HepG2 (cell line): ENCODE data around the gene CGREF1. TPM values are rescaled to one million over a fixed set of nuclear protein-coding genes. Genes with fewer than 3 reads are reported as not detected.
A peak's percentile ranks its signal among the peaks of the same experiment; 100 is the strongest.

Experiments used
- ATAC-seq: fragments of 200-7000 bp; cut with Tn5 transposase; 3 replicates; pipeline ENCODE4 v1.9.1; 2020; ENCODE audit warnings: mild to moderate bottlenecking, moderate library complexity
- BruUV-seq: library from RNA; stranded (reverse); fragments of 400-500 nt; replicated peaks from 2 replicates; lab custom pipeline; 2021; lab: Mats Ljungman, UMichigan
- CTCF ChIA-PET: fragments of 300-600 bp; formaldehyde crosslinking; extraction: SDS; loops from one replicate; lab custom pipeline; 2021; ENCODE audit warnings: low total read pairs, inconsistent platforms, low intra/inter-chr PET ratio; lab: Yijun Ruan, JAX
- POLR2A ChIA-PET: fragments of 350-600 bp; sonication (Branson Sonifier 250); formaldehyde crosslinking; loops from one replicate; lab custom pipeline; 2020; ENCODE audit warnings: antibody characterized with exemption, inconsistent platforms; lab: Yijun Ruan, JAX
- DNase-seq: peaks from one replicate; pipeline ENCODE4 v3.0.0-alpha.2; 2015; ENCODE audit warnings: low spot score
- FAIRE-seq: peaks from 3 replicates; lab custom pipeline; 2011; peaks lifted over from hg19 to GRCh38; lab: Jason Lieb, UNC
- H2AFZ ChIP-seq: one replicate; pipeline ENCODE4 v1.6.1; 2011; ENCODE audit warnings: low read length, inconsistent platforms
- H3K27ac ChIP-seq: fragments of 300-600 bp; 3 replicates; pipeline ENCODE4 v1.8.0; 2011; ENCODE audit warnings: mixed run types, mild to moderate bottlenecking, mixed read lengths, low read length, inconsistent platforms; ENCODE audit not compliant: insufficient read depth; ENCODE audit errors: extremely low read length
- H3K27me3 ChIP-seq, 2 experiments: fragments of 200-600 bp in 1 of 2; 2 replicates in 1 of 2; 3 replicates in 1 of 2; pipeline versions ENCODE4 v1.6.0 to v1.8.0; 2011; ENCODE audit warnings: low read length in 2 of 2, mild to moderate bottlenecking in 2 of 2, moderate library complexity in 2 of 2, inconsistent platforms in 1 of 2; ENCODE audit not compliant: insufficient read depth in 2 of 2, control insufficient read depth in 1 of 2
- H3K36me3 ChIP-seq, 2 experiments: fragments of 200-600 bp in 1 of 2; replicated peaks in 1 of 2; 2 replicates in 1 of 2; 3 replicates in 1 of 2; pipeline versions ENCODE4 v1.5.1 to v1.8.0; 2011; ENCODE audit warnings: low read length in 2 of 2, inconsistent platforms in 1 of 2; ENCODE audit not compliant: insufficient read depth in 2 of 2, control insufficient read depth in 1 of 2
- H3K4me1 ChIP-seq: 2 replicates; pipeline ENCODE4 v1.5.1; 2012; ENCODE audit warnings: low read length, inconsistent platforms; ENCODE audit not compliant: insufficient read depth
- H3K4me2 ChIP-seq: 2 replicates; pipeline ENCODE4 v1.6.0; 2011; ENCODE audit warnings: low read depth, low read length, inconsistent platforms
- H3K4me3 ChIP-seq, 3 experiments: fragments of 200-600 bp in 1 of 3; sonication (generic), shearing (Covaris generic) in 1 of 3; replicated peaks in 1 of 3; 2 replicates each; pipeline ENCODE4 v1.5.1; 2011 to 2016; ENCODE audit warnings: low read length in 3 of 3, inconsistent platforms in 2 of 3, low read depth in 2 of 3, mild to moderate bottlenecking in 2 of 3, control low read depth in 1 of 3, mixed read lengths in 1 of 3; ENCODE audit not compliant: insufficient read depth in 1 of 3
- H3K79me2 ChIP-seq: one replicate; pipeline ENCODE4 v1.6.1; 2011; ENCODE audit warnings: low read length, inconsistent platforms; ENCODE audit not compliant: insufficient read depth
- H3K9ac ChIP-seq: 2 replicates; pipeline ENCODE4 v1.6.0; 2011; ENCODE audit warnings: mild to moderate bottlenecking, low read depth, low read length, inconsistent platforms; ENCODE audit not compliant: insufficient read depth
- H3K9me3 ChIP-seq: 2 replicates; pipeline ENCODE4 v1.5.1; 2012; ENCODE audit warnings: mild to moderate bottlenecking, low read length
- H4K20me1 ChIP-seq: 2 replicates; pipeline ENCODE4 v1.6.0; 2011; ENCODE audit warnings: inconsistent platforms, mild to moderate bottlenecking, low read length, moderate library complexity; ENCODE audit not compliant: insufficient read depth
- ARID4A ChIP-seq: sonication (generic); formaldehyde crosslinking; IDR thresholded peaks from 2 replicates; pipeline ENCODE4 v1.5.0; 2020; ENCODE audit warnings: mild to moderate bottlenecking, missing genetic modification reagents, borderline replicate concordance
- HNF1B ChIP-seq: sonication (generic); formaldehyde crosslinking; IDR thresholded peaks from 2 replicates; pipeline ENCODE4 v1.5.1; 2020; ENCODE audit warnings: mild to moderate bottlenecking, moderate library complexity, missing genetic modification reagents
- IRX3 ChIP-seq: sonication (generic); formaldehyde crosslinking; IDR thresholded peaks from 2 replicates; pipeline ENCODE4 v1.8.1; 2023; ENCODE audit warnings: mild to moderate bottlenecking, low read depth, missing genetic modification reagents, borderline replicate concordance
- PAX8 ChIP-seq: sonication (generic); formaldehyde crosslinking; IDR thresholded peaks from 2 replicates; pipeline ENCODE4 v1.8.0; 2022; ENCODE audit warnings: mild to moderate bottlenecking, missing genetic modification reagents, borderline replicate concordance
- RBM22 ChIP-seq: fragments of 200-400 bp; formaldehyde crosslinking; optimal IDR thresholded peaks from 2 replicates; pipeline ENCODE3; 2017; ENCODE audit warnings: mild to moderate bottlenecking, low read length, moderate library complexity
- RFXAP ChIP-seq: sonication (generic); formaldehyde crosslinking; IDR thresholded peaks from 2 replicates; pipeline ENCODE4 v1.4.0; 2020; ENCODE audit warnings: missing genetic modification reagents, borderline replicate concordance
- SOX13 ChIP-seq, 3 experiments: fragments of 450-650 bp in 1 of 3; sonication (generic) in 1 of 3; formaldehyde crosslinking in 1 of 3; IDR thresholded peaks in 2 of 3; conservative IDR thresholded peaks in 1 of 3; 2 replicates each; pipeline versions ENCODE4 v1.5.0 to v1.6.1; 2016 to 2020; ENCODE audit warnings: antibody characterized with exemption in 1 of 3, mild to moderate bottlenecking in 1 of 3, missing compliant biosample characterization in 1 of 3, missing genetic modification reagents in 1 of 3, moderate library complexity in 1 of 3
- STAT6 ChIP-seq: sonication (generic); formaldehyde crosslinking; IDR thresholded peaks from 2 replicates; pipeline ENCODE4 v1.4.0; 2020; ENCODE audit warnings: missing genetic modification reagents, mild to moderate bottlenecking, borderline replicate concordance
- ZFX ChIP-seq: sonication (generic); formaldehyde crosslinking; IDR thresholded peaks from 2 replicates; pipeline ENCODE4 v1.4.0; 2020; ENCODE audit warnings: mild to moderate bottlenecking, low read depth, missing genetic modification reagents, moderate library complexity
- ZFY ChIP-seq: sonication (generic); formaldehyde crosslinking; IDR thresholded peaks from 2 replicates; pipeline ENCODE4 v1.4.0; 2020; ENCODE audit warnings: missing genetic modification reagents
- ZNF451 ChIP-seq: sonication (generic); formaldehyde crosslinking; IDR thresholded peaks from 2 replicates; pipeline ENCODE4 v1.5.0; 2020; ENCODE audit warnings: mild to moderate bottlenecking, missing genetic modification reagents
- WGBS: methylation state at CpG from one replicate; pipeline ENCODE4 v1.1.6; 2017; ENCODE audit warnings: low lambda C conversion rate; 5-methylcytosine and 5-hydroxymethylcytosine counted together
- in situ Hi-C: cut with HindIII; loops from 2 replicates; pipeline ENCODE4 v1.10.0; 2017; ENCODE audit warnings: low pct_unique_long_range_greater_than_20kb; ENCODE audit not compliant: extremely low pct_ligation_motif_present
- intact Hi-C: fragments of 100-400 bp; cut with micrococcal nuclease; formaldehyde crosslinking; loops from one replicate; pipeline ENCODE4 v1.10.0; 2022; ENCODE audit not compliant: unreplicated experiment
- polyA plus RNA-seq, 8 experiments: library from polyadenylated mRNA; depleted of rRNA in 3 of 8; stranded (reverse) in 7 of 8; unstranded in 1 of 8; fragments of >200 nt; fragmentation: Illumina TruSeq in 4 of 8; extraction: Trizol in 4 of 8; gene quantifications; 2 replicates each; pipeline versions ENCODE4 v1.2.1 to v1.2.3, GENCODE V29; 2011 to 2016; ENCODE audit warnings: low read depth in 4 of 8, missing spikeins in 1 of 8, mixed read lengths in 1 of 8; ENCODE audit not compliant: insufficient read depth in 1 of 8
- total RNA-seq, 5 experiments: library from RNA; depleted of rRNA; stranded (reverse); fragments of >200 nt; fragmentation: Illumina TruSeq; extraction: Trizol; gene quantifications; 2 replicates each; pipeline ENCODE4 v1.2.3, GENCODE V29; 2016; ENCODE audit warnings: low read depth in 1 of 5

CGREF1 gene
- total and polyA plus RNA-seq, 2 of the 13 experiments (the other 11 are each of a cell fraction or from before 2014, with no cell fraction given): 13.9 to 23.4 TPM

- TF ChIP-seq HNF1B (0 out of 2 replicates have a peak, but pooled peaks have one; percentile 7), RBM22 (peak; percentile 57)
- TF ChIP-seq, all 625 proteins: peak for 5
Measured at GRCh38 chr2:27130396-27130795, 11.5 kb upstream of the CGREF1 start (continued).

- ChIA-PET POLR2A (interaction anchor here (1.3 kb wide), 1 partner anchor 66 kb away, joined by 3 read pairs; no protein-coding TSS in a partner anchor), CTCF (no interaction called here)
- no peak overlapping the region for H3K9ac ChIP-seq
- no peak overlapping the region for H3K4me3 ChIP-seq
- H4K20me1 ChIP-seq: no peaks in the 10 kb centered on the region; the same call in 1 of the 2 replicates
- no TSS peak for BruUV-seq
- DNase-seq (no peak), ATAC-seq (no peak), FAIRE-seq (no peak)
- H2AFZ ChIP-seq: no peak overlapping the region
- intact Hi-C loops: no loop called here
- H3K27me3 ChIP-seq: peaks cover 0 to 7% of the 10 kb centered on the region in 2 experiments; a peak in 2 of 5 replicates
- no peak overlapping the region for H3K27ac ChIP-seq
- no peak overlapping the region for H3K4me2 ChIP-seq
- no peaks in the 10 kb centered on the region for H3K9me3 ChIP-seq
- H3K79me2 ChIP-seq: peaks cover 16% of the 10 kb centered on the region
- H3K36me3 ChIP-seq: peaks cover 20 to 34% of the 10 kb centered on the region in 2 experiments
- in situ Hi-C loops: no loop called here
- 93% methylated on average over 11 of the region's 11 CpGs for WGBS
- H3K4me1 ChIP-seq: peaks cover 53% of the 10 kb centered on the region
- TF ChIP-seq SOX13 (IDR thresholded peaks at IDR 0.05): no peak
- no peak for TF ChIP-seq SOX13 (CRISPR knock-in tag; conservative IDR thresholded peaks at IDR 0.05 in 1 of 2, IDR thresholded peaks at IDR 0.05 in 1 of 2)
- TF ChIP-seq ARID4A (CRISPR knock-in tag): no peak
- TF ChIP-seq IRX3 (CRISPR knock-in tag): no peak
- no peak for TF ChIP-seq ZNF451 (CRISPR knock-in tag)
- no peak for TF ChIP-seq RFXAP
- TF ChIP-seq ZFX (CRISPR knock-in tag): no peak
- TF ChIP-seq STAT6 (CRISPR knock-in tag): no peak
- TF ChIP-seq ZFY (CRISPR knock-in tag): no peak
- no peak for TF ChIP-seq PAX8 (CRISPR knock-in tag)
Measured at GRCh38 chr2:27128668-27129571, 10.0 kb upstream of the CGREF1 start.
